Skeletal muscle tissue (tissue), 4 donors: ENCODE results near the gene HSH2D. TPM values are rescaled to one million over a fixed set of nuclear protein-coding genes. Genes with fewer than 3 reads are reported as not detected.

Experiments used
- H3K27ac ChIP-seq: one replicate; pipeline ENCODE4 v1.7.0; 2013; ENCODE audit warnings: mild to moderate bottlenecking, low read depth, low read length, inconsistent platforms
- H3K27me3 ChIP-seq, 3 donors: one replicate each; pipeline ENCODE4 v1.7.0; 2013; ENCODE audit warnings: low read length in 3 of 3; ENCODE audit not compliant: control insufficient read depth in 3 of 3, insufficient read depth in 3 of 3
- H3K36me3 ChIP-seq, 3 donors: one replicate each; pipeline ENCODE4 v1.7.0; 2013; ENCODE audit warnings: low read length in 3 of 3; ENCODE audit not compliant: control insufficient read depth in 3 of 3, insufficient read depth in 3 of 3
- H3K4me1 ChIP-seq, 3 donors: one replicate each; pipeline ENCODE4 v1.7.0; 2013; ENCODE audit warnings: low read length in 3 of 3, mild to moderate bottlenecking in 3 of 3; ENCODE audit not compliant: control insufficient read depth in 3 of 3, insufficient read depth in 3 of 3
- H3K4me3 ChIP-seq, 3 donors: one replicate each; pipeline ENCODE4 v1.7.0; 2013; ENCODE audit warnings: low read length in 3 of 3
- H3K9ac ChIP-seq, 3 donors: one replicate each; pipeline ENCODE4 v1.7.0; 2013; ENCODE audit warnings: low read length in 3 of 3, mild to moderate bottlenecking in 3 of 3, moderate library complexity in 2 of 3, low read depth in 1 of 3
- H3K9me3 ChIP-seq, 3 donors: one replicate each; pipeline ENCODE4 v1.7.0; 2013; ENCODE audit warnings: low read length in 3 of 3; ENCODE audit not compliant: control insufficient read depth in 3 of 3
- total RNA-seq: library from RNA; depleted of rRNA; stranded (reverse); fragments of >200 nt; gene quantifications from one replicate; pipeline ENCODE4 v1.2.3, GENCODE V29; 2014
- donor health status: Osteomylitis.

The HSH2D gene
- total RNA-seq, 1 donor from 2014 or later, result 0.52 TPM

- Histone ChIP-seq H3K36me3 (no peaks in the 10 kb centered on the region), H3K9me3 (no peaks in the 10 kb centered on the region), H3K9ac (no peak overlapping the region), H3K4me3 (no peak overlapping the region), H3K27ac (no peak overlapping the region), H3K27me3 (peaks cover 0 to 17% (median 0%) of the 10 kb centered on the region in 3 donors), H3K4me1 (no peaks in the 10 kb centered on the region)
Measured at GRCh38 chr19:16154557-16154956, 11.1 kb downstream of the HSH2D start.

GRCh38 chr19:16155128-16155527, 11.6 kb downstream of the HSH2D start:
- no peak overlapping the region for H3K9ac ChIP-seq
- H3K27ac ChIP-seq, result no peak overlapping the region
- H3K27me3 ChIP-seq, result peaks cover 0 to 17% (median 0%) of the 10 kb centered on the region in 3 donors
- H3K36me3 ChIP-seq, result no peaks in the 10 kb centered on the region
- H3K4me3 ChIP-seq, result no peak overlapping the region
- H3K4me1 ChIP-seq, result no peaks in the 10 kb centered on the region
- no peaks in the 10 kb centered on the region for H3K9me3 ChIP-seq

- Histone ChIP-seq H3K4me1 (no peaks in the 10 kb centered on the region), H3K36me3 (no peaks in the 10 kb centered on the region), H3K27me3 (peaks cover 0 to 17% (median 0%) of the 10 kb centered on the region in 3 donors), H3K9me3 (no peaks in the 10 kb centered on the region), H3K9ac (no peak overlapping the region), H3K27ac (no peak overlapping the region), H3K4me3 (no peak overlapping the region)
Measured at GRCh38 chr19:16156904-16157303, 13.4 kb downstream of the HSH2D start.

GRCh38 chr19:16157601-16158000, 14.1 kb downstream of the HSH2D start:
- no peak overlapping the region for H3K4me3 ChIP-seq
- no peak overlapping the region for H3K27ac ChIP-seq
- no peaks in the 10 kb centered on the region for H3K4me1 ChIP-seq
- no peak overlapping the region for H3K9ac ChIP-seq
- H3K36me3 ChIP-seq, result no peaks in the 10 kb centered on the region
- H3K27me3 ChIP-seq, result peaks cover 0 to 17% (median 0%) of the 10 kb centered on the region in 3 donors
- no peaks in the 10 kb centered on the region for H3K9me3 ChIP-seq

- Histone ChIP-seq H3K4me1 (no peaks in the 10 kb centered on the region), H3K9me3 (no peaks in the 10 kb centered on the region), H3K27me3 (peaks cover 0 to 11% (median 0%) of the 10 kb centered on the region in 3 donors), H3K4me3 (no peak overlapping the region), H3K36me3 (no peaks in the 10 kb centered on the region), H3K27ac (no peak overlapping the region), H3K9ac (no peak overlapping the region)
Measured at GRCh38 chr19:16159655-16160054, 16.2 kb downstream of the HSH2D start.

- H3K4me1 ChIP-seq, result no peaks in the 10 kb centered on the region
- H3K27ac ChIP-seq, result no peak overlapping the region
- no peaks in the 10 kb centered on the region for H3K9me3 ChIP-seq
- H3K4me3 ChIP-seq, result no peak overlapping the region
- peaks cover 0 to 4% (median 0%) of the 10 kb centered on the region in 3 donors for H3K27me3 ChIP-seq
- H3K9ac ChIP-seq, result no peak overlapping the region
- no peaks in the 10 kb centered on the region for H3K36me3 ChIP-seq
Measured at GRCh38 chr19:16160445-16160942, 17.0 kb downstream of the HSH2D start.

GRCh38 chr19:16160943-16161560, 17.6 kb downstream of the HSH2D start:
- no peak overlapping the region for H3K27ac ChIP-seq
- no peak overlapping the region for H3K9ac ChIP-seq
- no peak overlapping the region for H3K4me3 ChIP-seq
- H3K36me3 ChIP-seq, result no peaks in the 10 kb centered on the region
- no peaks in the 10 kb centered on the region for H3K4me1 ChIP-seq
- peaks cover 0 to 4% (median 0%) of the 10 kb centered on the region in 3 donors for H3K27me3 ChIP-seq
- no peaks in the 10 kb centered on the region for H3K9me3 ChIP-seq

GRCh38 chr19:16161840-16162239, 18.4 kb downstream of the HSH2D start:
- H3K27me3 ChIP-seq, result peaks cover 0 to 4% (median 0%) of the 10 kb centered on the region in 3 donors
- no peaks in the 10 kb centered on the region for H3K4me1 ChIP-seq
- no peak overlapping the region for H3K4me3 ChIP-seq
- no peak overlapping the region for H3K9ac ChIP-seq
- no peaks in the 10 kb centered on the region for H3K36me3 ChIP-seq
- H3K9me3 ChIP-seq, result no peaks in the 10 kb centered on the region
- no peak overlapping the region for H3K27ac ChIP-seq

- Histone ChIP-seq H3K36me3 (no peaks in the 10 kb centered on the region), H3K4me1 (no peaks in the 10 kb centered on the region), H3K27me3 (no peaks in the 10 kb centered on the region), H3K4me3 (no peak overlapping the region), H3K27ac (no peak overlapping the region), H3K9me3 (peaks cover 0 to 2% (median 0%) of the 10 kb centered on the region in 3 donors), H3K9ac (no peak overlapping the region)
Measured at GRCh38 chr19:16164222-16164890, 20.9 kb downstream of the HSH2D start.

GRCh38 chr19:16166417-16166816, 22.9 kb downstream of the HSH2D start:
- no peak overlapping the region for H3K4me3 ChIP-seq
- H3K9ac ChIP-seq, result no peak overlapping the region
- no peaks in the 10 kb centered on the region for H3K4me1 ChIP-seq
- no peaks in the 10 kb centered on the region for H3K36me3 ChIP-seq
- peaks cover 0 to 4% (median 0%) of the 10 kb centered on the region in 3 donors for H3K27me3 ChIP-seq
- no peak overlapping the region for H3K27ac ChIP-seq
- H3K9me3 ChIP-seq, result peaks cover 0 to 2% (median 0%) of the 10 kb centered on the region in 3 donors
